ENCODE measurements around the gene RIMKLB.
"Not testable (repeated sequence)": the region's sequence is repeated elsewhere in the genome, so short reads cannot be mapped to it uniquely, and the experiment has no call there.

The RIMKLB gene

GRCh38 chr12:8692573-8692972 lies 5.2 kb upstream of the RIMKLB start:
- FAIRE-seq = no peak

- FAIRE-seq = no peak
Measured at GRCh38 chr12:8695116-8695515, 2.7 kb upstream of the RIMKLB start.

GRCh38 chr12:8696442-8697090 lies 1.2 kb upstream of the RIMKLB start:
- FAIRE-seq = no peak

GRCh38 chr12:8697120-8697475 lies 693 bp upstream of the RIMKLB start:
- FAIRE-seq = no peak

- no peak for FAIRE-seq
Measured at GRCh38 chr12:8698132-8698851, 501 bp downstream of the RIMKLB start.

- no peak for FAIRE-seq
Measured at GRCh38 chr12:8698879-8699278, 1.1 kb downstream of the RIMKLB start.

GRCh38 chr12:8699714-8700113 lies 1.9 kb downstream of the RIMKLB start:
- no peak for FAIRE-seq

- FAIRE-seq = no peak
Measured at GRCh38 chr12:8701046-8701660, 3.4 kb downstream of the RIMKLB start.

- FAIRE-seq = no peak
Measured at GRCh38 chr12:8702159-8702558, 4.4 kb downstream of the RIMKLB start.

GRCh38 chr12:8709124-8709830 lies 11.5 kb downstream of the RIMKLB start:
- FAIRE-seq = no peak

- FAIRE-seq = no peak
Measured at GRCh38 chr12:8712572-8712971, 14.8 kb downstream of the RIMKLB start.

GRCh38 chr12:8722286-8722800 lies 24.6 kb downstream of the RIMKLB start:
- FAIRE-seq = no peak

GRCh38 chr12:8734873-8735381 lies 37.1 kb downstream of the RIMKLB start:
- no peak for FAIRE-seq

- FAIRE-seq = no peak
Measured at GRCh38 chr12:8742501-8742900, 44.7 kb downstream of the RIMKLB start.

- not testable (repeated sequence) for FAIRE-seq
Measured at GRCh38 chr12:8743121-8743520, 45.3 kb downstream of the RIMKLB start.

- FAIRE-seq = not testable (repeated sequence)
Measured at GRCh38 chr12:8745631-8746030, 47.8 kb downstream of the RIMKLB start.

- no peak for FAIRE-seq
Measured at GRCh38 chr12:8746046-8746445, 48.3 kb downstream of the RIMKLB start.

- FAIRE-seq = not testable (repeated sequence)
Measured at GRCh38 chr12:8760076-8760475, 62.3 kb downstream of the RIMKLB start.

GRCh38 chr12:8762701-8763100 lies 64.9 kb downstream of the RIMKLB start:
- FAIRE-seq = not testable (repeated sequence)

GRCh38 chr12:8766121-8766520 lies 68.3 kb downstream of the RIMKLB start:
- FAIRE-seq = not testable (repeated sequence)

GRCh38 chr12:8770499-8770898 lies 72.7 kb downstream of the RIMKLB start:
- FAIRE-seq = no peak

GRCh38 chr12:8771072-8771471 lies 73.3 kb downstream of the RIMKLB start:
- no peak for FAIRE-seq

- no peak for FAIRE-seq
Measured at GRCh38 chr12:8773461-8773860, 75.7 kb downstream of the RIMKLB start.

Measured in endometrium (tissue), 2 donors.